HG03469 (cell line): ENCODE measurements around the gene HIP1R.

Experiments
- ATAC-seq: cut with Tn5 transposase; IDR thresholded peaks from one replicate; pipeline ENCODE4 v1.9.1; 2021; ENCODE audit warnings: mild to moderate bottlenecking, moderate library complexity, moderate number of reproducible peaks; ENCODE audit not compliant: unreplicated experiment

HIP1R gene

DNA sequence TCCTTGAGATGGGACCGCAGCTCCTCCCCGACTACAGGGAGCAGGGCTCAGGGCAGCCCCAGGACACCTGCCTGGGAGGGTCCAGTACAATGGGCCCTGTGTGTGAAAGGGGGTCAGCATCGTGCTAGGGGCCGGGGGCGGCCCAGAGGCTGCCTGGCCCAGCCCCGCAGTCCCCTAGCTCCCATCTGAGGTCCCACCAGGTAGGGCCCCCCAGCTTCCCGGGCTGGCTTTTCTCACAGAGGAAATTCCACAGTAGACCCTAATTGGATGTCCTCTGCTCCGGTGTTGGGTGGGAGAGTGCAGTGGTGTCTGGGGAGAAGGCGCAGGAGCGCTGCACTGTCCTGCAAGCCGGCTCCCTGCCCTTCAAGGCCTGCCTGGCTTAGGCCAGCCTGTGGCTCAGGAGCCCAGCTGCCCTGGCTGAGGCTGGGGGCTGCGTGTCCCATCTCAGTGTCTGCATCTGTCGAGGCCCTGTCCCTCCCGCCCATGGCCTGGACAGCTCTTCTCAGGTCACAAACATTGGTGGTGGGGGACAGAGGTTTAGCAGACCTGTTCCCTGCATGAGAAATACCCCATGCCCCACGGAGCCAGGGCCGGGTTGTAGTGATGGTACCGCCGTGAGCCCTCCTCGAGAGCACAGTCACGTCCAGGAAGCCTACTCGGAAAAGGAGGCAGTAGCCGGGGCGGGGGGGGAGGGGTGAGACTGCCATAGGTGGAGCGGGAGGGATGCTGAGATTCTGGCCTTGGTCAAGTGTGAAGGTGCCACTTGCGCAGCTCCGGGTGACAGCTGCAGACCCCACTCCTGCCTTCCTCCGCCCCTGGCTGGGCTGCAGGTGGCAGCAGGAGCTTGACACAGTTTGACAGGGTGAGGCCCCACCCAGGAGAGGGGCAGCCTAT, 11.6 kb downstream of the HIP1R start:
- no peak for ATAC-seq

DNA sequence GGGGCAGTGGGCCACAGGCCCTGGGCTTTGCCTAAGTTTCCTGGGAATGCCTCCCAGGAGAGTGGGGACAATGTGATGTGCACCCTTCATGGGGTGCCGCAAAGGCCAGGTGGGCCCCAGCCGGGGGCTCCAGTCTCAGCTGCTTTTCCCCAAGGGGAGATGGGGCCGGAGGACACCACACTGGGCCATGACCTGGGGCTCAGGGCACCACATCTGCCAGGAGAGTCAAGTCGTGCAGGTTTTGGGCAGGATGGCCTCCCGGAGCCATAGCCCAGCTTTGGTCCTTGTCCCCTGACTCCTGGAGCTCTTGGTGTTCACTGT, 12.2 kb downstream of the HIP1R start:
- ATAC-seq = no peak

DNA sequence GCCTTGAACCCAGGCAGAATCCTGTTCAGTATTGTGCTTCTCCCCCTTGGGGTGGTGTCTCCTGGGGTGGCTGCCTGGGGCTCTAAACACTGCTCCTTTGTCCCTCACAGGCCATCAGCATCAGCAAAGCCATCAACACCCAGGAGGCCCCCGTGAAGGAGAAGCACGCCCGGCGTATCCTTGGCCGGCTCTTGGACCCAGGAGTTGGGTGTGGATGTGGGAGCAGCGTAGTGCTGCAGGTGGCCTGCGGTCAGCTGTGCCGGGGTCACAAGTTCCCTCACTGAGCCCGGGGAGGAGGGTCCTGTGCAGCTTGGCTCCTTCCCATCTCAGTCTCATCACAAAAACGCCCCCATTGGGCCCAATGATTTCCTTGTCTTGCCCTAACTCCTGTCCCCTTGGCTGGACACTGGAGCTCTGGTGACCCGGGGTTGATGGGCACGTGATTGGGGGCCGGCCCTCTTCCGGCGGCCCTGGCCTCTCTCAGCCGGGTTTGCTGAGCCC, 12.7 kb downstream of the HIP1R start:
- no peak for ATAC-seq

DNA sequence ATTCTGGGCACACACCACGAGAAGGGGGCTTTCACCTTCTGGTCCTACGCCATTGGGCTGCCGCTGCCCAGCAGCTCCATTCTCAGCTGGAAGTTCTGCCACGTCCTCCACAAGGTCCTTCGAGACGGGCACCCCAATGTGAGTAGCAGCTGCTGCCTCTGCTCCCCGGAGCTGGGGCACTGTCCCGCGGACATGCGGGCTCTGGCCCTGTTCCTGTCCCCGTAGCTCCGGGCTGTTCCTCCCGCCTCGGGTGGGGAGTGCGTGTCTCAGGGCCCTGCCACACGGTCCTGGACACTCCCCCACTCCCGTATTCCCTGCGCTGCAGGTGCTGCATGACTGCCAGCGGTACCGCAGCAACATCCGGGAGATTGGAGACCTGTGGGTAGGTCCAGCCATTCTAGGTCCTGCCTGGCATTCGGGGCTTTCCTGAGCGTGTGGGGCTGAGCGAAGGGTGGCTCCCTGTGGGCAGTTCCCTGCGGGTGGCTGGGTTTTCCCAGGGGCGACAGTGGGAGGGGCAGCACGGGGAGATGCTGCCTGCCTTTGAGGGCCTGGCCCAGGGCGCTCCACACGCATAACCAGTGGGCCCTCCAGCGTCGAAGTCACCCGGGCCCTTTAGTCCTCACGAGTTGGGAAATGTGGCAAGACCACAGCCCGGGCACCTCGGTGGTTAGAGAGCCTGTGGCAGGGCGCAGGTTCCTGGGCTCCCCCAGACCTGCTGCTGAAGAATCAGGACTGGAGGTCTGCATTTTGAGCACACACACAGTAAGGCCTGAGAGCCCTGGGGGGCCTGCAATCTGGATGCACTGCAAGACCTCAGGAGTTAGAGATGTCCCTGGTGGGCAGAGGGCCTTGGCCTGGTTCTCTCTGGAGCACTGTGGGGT, 13.5 kb downstream of the HIP1R start:
- no peak for ATAC-seq

DNA sequence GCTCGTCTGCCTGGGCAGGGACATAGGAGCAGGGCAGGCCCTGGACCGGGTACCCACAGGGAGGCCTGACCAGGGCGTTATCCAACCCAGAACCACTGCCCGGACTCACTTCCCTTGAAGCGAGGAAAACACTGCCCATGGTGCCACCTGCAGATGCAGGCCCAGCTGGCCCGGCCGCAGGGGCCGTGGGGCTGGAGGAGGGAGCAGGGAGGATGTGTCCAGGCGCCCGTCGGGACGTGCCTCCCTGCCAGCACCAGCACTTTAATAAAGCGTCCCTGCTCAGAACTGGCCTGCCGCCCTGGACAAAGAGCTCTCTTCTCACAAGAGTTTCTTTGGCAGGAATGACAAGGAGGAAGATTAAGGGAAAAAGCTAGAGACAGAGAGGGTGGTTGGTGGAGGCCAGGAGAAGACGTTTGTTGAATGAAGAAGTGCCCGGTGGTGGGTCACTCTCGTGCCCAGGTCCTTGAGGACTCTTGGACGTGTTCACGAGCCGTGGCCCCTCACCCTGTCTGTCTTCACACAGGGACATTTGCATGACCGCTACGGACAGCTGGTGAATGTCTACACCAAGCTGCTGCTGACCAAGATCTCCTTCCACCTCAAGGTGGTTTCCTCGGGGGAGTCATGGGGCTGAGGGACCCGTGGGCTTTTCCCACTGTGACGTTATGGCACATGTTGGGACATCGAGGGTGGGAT, 14.2 kb downstream of the HIP1R start:
- ATAC-seq = no peak

DNA sequence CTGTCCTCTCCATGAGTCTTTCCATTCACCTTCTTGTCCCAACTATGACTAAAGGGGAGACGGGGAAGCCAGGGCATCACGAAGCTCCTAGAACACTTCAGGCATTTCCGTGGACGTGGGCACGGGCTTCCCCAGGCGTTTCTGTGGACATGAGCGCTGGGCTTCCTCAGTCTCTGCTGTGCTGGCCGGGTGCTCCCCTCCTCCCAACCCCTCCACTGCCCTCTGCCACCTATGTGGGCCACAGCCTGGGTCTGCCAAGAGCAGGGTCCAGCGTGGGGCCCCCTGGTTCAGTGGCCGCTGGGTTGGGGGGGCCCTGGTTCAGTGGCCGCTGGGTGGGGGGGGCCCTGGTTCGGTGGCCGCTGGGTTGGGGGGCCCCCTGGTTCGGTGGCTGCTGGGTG, 14.8 kb downstream of the HIP1R start:
- ATAC-seq = no peak

DNA sequence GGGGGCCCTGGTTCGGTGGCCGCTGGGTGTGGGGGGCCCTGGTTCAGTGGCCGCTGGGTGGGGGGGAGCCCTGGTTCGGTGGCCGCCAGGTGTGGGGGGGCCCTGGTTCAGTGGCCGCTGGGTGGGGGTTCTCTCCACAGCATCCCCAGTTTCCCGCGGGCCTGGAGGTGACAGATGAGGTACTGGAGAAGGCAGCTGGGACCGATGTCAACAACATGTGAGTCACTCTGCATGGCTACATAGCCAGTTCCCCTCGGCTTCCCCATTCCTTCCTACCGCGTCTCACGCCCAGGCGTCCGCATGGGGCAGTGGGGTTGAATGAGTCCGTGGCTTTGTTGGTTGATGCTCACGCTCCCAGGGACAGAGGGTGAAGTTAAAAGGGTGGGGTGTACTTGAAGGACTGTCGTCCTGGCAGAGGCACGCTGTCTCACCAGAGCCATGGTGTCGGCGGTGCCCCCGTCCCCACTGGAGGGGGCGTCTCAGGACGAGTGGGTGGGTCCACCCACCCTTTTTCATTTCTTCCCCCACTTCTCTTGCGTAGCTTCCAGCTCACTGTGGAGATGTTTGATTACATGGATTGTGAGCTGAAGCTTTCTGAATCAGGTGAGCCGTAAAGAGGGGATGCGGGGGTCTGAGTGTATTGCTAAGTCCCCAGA, 15.6 kb downstream of the HIP1R start:
- ATAC-seq = no peak

DNA sequence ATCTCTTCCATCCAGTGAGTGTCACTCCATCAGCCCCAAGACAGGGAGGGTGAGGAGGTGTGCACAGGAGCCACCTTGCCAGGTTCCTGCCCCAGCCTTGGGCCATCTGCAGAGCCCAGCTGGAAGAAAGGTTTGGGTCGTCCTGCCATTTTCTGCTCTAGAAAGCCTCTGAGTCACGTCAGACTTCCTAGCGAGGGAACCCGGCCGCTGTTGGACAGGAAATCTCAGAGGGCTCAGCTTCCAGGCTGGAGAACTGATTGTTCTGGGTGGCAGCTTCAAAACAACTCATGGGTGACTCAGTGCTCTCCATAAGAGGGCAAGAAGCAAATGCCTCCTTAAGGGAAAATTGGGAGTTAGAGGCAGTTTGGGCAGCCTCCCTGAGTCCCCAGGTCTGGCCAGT, 16.6 kb downstream of the HIP1R start:
- no peak for ATAC-seq

DNA sequence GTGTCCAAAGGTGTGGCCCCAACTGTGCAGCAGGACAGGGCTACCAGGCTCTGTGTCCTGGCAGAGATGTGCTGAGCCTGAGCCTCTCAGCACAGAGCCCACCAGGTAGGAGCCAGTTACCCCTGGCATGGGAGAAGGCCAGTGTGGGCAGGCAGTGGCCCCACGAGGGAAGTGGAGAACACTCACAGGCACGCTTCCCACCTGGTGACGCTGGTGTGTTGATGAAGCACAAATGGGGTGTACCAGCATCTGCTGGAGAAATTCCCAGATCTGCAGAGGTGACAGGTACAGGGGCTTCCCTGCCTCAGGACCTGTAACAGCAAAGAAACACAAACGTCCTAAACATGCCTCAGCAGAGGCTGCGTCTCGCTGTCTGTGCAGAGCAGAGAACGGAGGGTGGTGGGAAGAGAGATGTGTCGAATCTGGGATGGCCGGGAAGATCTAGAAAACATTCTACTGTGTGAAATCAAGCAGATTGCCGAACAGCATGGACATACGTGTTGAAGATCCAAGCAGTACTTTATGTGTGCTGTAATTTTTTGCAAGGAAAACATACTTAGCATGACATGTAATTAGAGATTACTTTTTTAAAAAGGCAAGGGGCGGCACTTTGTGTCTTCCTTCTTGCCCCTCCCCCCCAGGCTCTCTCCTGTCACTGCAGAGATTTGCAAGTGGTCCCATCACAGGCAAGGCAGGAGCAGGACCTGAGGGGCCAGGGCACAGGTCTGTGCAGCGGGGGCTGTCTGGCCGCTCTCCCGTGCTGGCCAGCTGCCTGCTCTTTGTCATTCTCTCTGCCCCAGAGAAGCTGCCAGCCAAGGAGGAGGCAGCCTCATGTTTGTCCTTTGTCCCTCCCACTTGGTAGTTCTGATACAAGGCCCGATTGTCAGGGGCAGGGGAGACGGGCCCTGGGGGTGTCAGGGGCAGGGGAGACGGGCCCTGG, 17.3 kb downstream of the HIP1R start:
- ATAC-seq = no peak

DNA sequence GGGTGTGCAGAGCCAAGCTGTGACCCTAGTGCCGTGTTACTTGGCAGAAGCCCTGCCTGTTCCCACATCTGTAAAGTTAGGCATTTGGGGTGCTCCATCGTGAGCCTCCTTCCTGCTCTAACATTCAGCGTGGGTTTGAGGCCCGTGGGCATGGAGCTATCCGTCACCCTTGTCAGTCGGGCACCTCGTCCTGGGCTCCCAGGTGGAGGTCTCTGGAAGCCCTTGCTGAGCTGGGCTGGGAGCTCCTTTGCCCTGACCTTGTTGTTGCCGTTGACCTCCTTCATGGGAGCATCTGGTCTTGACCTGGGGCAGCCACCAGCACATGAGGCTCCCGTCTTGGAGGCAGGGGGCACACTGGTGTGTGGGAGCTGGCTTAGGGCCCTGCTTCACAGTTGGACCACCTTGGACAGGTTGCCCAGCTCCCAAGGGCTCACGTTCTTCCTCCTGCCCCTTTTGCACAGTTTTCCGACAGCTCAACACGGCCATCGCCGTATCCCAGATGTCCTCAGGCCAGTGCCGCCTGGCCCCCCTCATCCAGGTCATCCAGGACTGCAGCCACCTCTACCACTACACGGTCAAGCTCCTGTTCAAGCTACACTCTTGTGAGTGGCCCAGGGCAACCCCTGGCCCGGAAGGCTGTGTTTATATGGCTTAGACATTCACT, 18.5 kb downstream of the HIP1R start:
- no peak for ATAC-seq

DNA sequence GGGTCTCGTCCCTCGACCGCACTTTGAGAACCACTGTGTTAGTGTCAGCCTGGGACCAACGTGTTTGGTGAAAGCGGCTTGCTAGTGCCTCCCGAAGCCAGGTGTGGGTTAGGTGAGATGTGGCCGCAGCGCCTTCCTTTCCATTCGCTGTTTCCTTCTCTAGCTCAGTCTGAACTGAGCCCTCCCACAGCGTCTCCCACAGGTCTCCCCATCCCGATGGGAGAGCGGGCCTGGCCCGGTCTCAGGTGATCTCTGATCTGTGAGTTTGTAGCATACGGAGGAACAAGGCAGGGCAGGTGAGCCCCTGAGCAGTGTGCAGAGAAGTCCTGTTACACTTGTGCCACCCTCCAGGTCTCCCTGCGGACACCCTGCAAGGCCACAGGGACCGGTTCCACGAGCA, 19.3 kb downstream of the HIP1R start:
- ATAC-seq = no peak

DNA sequence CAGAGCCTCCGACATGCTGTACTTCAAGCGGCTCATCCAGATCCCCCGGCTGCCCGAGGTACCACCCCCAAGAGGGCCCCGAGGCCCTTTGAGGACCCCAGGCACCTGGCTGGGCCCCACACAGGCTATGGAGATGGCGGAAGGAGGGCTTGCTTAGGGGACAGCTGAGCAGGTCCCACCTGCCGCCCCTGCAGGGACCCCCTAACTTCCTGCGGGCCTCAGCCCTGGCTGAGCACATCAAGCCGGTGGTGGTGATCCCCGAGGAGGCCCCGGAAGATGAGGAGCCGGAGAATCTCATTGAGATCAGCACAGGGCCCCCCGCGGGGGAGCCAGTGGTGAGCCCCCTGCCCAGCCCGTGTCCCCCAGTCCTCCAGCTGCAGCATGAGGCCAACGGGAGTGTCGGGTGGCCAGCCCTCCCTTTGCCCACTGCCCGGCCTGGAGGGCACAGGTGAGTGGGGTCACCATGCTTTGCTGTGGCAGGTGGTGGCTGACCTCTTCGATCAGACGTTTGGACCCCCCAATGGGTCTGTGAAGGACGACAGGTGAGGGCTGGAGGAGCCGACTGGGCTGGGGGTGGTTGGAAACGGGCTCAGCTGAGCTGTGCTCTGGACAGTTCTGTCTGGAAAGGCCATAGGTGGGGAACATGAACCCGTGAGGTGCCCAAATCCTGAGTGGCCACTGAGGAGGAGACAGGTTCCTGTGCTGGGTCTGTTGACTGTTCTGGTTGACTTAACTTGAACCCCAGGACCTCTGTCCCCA, 20.0 kb downstream of the HIP1R start:
- no peak for ATAC-seq

DNA sequence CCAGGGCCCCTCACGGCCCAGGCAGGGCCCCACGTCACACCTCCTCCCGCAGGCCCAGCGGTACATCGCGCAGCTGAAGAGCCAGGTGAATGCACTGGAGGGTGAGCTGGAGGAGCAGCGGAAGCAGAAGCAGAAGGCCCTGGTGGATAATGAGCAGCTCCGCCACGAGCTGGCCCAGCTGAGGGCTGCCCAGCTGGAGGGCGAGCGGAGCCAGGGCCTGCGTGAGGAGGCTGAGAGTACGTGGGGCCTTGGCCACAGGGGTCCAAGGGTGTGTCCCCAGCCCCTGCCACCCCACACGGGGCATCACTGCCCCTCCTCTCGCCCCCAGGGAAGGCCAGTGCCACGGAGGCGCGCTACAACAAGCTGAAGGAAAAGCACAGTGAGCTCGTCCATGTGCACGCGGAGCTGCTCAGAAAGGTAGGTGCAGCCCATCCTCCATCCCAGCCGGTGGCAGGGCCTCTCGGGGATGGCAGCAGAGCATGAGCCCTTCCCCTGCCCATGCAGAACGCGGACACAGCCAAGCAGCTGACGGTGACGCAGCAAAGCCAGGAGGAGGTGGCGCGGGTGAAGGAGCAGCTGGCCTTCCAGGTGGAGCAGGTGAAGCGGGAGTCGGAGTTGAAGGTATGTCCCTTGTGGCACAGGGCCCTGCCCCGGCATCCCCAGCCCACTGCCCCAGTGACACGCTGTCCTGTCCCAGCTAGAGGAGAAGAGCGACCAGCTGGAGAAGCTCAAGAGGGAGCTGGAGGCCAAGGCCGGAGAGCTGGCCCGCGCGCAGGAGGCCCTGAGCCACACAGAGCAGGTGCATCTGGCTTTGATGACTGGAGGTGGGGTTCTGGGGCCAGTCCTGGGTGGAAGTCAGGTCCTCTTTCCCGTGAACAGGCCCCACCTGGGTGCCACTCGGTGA, 20.9 kb downstream of the HIP1R start:
- no peak for ATAC-seq

DNA sequence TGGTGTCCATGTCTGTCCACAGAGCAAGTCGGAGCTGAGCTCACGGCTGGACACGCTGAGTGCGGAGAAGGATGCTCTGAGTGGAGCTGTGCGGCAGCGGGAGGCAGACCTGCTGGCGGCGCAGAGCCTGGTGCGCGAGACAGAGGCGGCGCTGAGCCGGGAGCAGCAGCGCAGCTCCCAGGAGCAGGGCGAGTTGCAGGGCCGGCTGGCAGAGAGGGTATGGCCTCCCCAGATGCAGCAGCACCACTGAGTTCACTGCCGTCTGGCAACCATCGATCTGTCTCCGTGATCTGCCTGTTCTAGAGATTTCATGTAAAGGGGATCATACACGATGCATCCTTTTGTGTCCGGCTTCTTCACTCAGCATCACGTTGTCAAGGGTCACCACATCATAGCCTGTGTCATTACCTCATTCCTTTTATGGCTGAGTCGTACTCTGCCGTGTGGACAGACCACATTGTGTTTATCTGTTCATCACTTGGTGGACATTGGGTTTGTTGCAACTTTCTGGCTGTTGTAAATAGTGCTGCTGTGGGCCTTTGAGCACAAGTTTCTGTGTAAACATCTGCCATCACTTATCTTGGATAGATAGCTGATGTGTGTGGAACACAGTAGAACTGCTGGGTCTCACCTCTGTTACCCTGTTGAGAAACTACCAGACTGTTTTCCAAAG, 21.9 kb downstream of the HIP1R start:
- ATAC-seq = no peak

DNA sequence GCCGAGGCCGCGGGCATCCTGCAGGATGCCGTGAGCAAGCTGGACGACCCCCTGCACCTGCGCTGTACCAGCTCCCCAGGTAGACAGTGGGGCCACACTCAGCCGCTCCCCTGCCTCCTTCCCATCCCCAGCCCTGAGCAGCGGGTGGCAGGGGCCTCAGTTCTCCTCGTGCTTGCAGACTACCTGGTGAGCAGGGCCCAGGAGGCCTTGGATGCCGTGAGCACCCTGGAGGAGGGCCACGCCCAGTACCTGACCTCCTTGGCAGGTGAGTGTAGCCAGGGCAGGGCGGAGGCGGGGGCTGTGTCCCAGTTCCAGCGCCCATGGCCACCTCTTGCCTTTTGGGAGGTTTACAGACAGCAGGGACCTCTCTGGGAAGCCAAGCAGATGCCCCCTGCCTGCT, 22.9 kb downstream of the HIP1R start:
- no peak for ATAC-seq

DNA sequence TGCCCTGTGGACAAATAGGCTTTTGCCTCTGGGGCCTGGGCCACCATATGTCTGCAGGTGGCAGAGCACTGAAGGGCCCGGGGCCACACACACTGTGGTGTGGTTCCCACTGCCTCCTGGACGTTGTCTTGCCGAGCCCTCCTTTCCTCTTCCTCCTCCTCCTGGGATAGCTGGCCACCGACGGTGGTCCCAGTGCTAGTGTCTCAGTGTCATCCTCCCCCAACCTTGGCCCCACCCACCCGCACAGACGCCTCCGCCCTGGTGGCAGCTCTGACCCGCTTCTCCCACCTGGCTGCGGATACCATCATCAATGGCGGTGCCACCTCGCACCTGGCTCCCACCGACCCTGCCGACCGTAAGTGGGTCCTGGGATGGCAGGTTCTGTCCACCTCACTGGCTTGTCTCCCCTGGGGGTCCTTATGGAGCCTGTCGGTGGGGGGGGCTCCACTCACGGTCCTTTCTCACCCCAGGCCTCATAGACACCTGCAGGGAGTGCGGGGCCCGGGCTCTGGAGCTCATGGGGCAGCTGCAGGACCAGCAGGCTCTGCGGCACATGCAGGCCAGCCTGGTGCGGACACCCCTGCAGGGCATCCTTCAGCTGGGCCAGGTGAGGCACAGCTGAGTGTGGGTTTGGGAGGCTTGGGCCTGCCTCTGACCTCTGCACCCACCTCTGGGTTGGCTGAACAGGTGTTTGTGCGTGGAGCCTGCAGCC, 23.5 kb downstream of the HIP1R start:
- no peak for ATAC-seq
